GM12875 (cell line): Measurements from ENCODE around the gene RBM12.

ENCODE experiments used
- H3K4me3 ChIP-seq: one replicate; pipeline ENCODE4 v1.5.1; 2011; ENCODE audit warnings: low read depth, low read length, control low read depth
- TF ChIP-seq, protein P1 (sequence below): IDR thresholded peaks from 2 replicates; pipeline ENCODE4 v1.5.1; 2011; ENCODE audit warnings: low read depth, mild to moderate bottlenecking, control low read depth, inconsistent platforms, low read length, moderate library complexity, borderline replicate concordance; ENCODE audit not compliant: insufficient read depth

RBM12 gene

DNA sequence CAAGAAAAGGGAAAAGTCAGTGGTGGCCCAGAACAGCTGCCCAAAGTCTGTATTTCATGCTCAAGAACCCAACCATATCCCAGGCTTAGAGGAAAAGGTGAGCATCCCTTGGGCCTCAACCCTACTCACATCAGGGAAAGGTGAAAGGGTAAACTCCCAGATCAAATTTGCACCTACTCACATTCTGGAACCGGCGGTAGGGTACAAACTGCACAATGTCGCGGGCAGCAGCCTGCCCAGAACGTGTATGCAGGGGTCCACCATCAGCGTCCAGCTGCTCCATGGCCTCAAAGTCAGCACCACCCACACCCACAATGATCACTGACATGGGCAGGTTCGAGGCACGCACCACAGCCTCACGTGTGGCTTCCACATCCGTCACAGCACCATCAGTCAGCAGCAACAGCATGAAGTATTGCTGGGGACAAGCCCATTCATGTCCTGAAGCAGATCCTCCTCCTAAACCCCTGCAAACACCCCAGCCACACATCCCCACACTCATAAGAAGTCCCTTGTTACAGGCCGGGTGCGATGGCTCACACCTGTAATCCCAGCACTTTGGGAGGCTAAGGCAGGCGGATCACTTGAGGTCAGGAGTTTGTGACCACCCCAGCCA lies 38.2 kb downstream of the RBM12 start:
- TF ChIP-seq, protein P1, sequence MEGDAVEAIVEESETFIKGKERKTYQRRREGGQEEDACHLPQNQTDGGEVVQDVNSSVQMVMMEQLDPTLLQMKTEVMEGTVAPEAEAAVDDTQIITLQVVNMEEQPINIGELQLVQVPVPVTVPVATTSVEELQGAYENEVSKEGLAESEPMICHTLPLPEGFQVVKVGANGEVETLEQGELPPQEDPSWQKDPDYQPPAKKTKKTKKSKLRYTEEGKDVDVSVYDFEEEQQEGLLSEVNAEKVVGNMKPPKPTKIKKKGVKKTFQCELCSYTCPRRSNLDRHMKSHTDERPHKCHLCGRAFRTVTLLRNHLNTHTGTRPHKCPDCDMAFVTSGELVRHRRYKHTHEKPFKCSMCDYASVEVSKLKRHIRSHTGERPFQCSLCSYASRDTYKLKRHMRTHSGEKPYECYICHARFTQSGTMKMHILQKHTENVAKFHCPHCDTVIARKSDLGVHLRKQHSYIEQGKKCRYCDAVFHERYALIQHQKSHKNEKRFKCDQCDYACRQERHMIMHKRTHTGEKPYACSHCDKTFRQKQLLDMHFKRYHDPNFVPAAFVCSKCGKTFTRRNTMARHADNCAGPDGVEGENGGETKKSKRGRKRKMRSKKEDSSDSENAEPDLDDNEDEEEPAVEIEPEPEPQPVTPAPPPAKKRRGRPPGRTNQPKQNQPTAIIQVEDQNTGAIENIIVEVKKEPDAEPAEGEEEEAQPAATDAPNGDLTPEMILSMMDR: no peak

GRCh38 chr20:35625584-35626385 lies 38.9 kb downstream of the RBM12 start:
- TF ChIP-seq, protein P1: no peak
- no peak overlapping the region for H3K4me3 ChIP-seq

More for the DNA sequence above, 38.2 kb downstream of the RBM12 start:
- H3K4me3 ChIP-seq: no peak overlapping the region

GRCh38 chr20:35621560-35621946 lies 43.1 kb downstream of the RBM12 start:
- TF ChIP-seq, protein P1: no peak
- no peak overlapping the region for H3K4me3 ChIP-seq

GRCh38 chr20:35620818-35621559 lies 43.7 kb downstream of the RBM12 start:
- TF ChIP-seq, protein P1: no peak
- H3K4me3 ChIP-seq: no peak overlapping the region

DNA sequence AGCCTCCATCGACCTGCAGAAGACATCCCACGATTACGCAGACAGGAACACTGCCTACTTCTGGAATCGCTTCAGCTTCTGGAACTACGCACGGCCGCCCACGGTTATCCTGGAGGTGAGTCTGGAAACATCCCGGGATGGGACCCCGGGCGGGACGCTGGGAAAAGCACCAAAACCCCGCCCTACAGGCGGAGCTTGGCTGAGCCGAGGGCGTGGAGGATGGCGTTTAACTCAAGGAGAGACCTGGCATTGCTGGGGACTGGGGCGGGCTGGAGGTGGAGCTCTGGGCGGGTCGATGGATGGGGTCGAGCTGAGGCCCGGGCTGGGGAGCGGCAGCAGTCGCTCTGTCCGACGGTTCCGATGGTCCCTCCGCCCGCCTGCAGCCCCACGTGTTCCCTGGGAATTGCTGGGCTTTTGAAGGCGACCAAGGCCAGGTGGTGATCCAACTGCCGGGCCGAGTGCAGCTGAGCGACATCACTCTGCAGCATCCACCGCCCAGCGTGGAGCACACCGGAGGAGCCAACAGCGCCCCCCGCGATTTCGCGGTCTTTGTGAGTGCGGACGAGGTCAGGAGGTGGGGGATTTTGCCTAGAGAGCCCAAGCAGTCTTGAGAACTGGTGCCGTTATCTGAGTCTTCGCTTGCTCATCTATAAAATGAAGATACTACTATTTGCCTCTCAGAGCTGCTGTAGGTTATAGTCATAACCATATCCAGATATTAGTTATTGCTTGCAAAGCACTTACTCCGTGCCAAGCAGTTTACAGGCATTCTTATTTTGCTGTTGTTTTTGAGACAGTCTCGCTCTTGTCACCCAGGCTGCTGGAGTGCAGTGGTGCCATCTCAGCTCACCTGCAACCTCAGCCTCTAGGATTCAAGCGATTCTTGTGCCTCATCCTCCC lies 45.3 kb downstream of the RBM12 start:
- peak overlapping the region; percentile 58 for H3K4me3 ChIP-seq
- TF ChIP-seq, protein P1: peak; percentile 74

DNA sequence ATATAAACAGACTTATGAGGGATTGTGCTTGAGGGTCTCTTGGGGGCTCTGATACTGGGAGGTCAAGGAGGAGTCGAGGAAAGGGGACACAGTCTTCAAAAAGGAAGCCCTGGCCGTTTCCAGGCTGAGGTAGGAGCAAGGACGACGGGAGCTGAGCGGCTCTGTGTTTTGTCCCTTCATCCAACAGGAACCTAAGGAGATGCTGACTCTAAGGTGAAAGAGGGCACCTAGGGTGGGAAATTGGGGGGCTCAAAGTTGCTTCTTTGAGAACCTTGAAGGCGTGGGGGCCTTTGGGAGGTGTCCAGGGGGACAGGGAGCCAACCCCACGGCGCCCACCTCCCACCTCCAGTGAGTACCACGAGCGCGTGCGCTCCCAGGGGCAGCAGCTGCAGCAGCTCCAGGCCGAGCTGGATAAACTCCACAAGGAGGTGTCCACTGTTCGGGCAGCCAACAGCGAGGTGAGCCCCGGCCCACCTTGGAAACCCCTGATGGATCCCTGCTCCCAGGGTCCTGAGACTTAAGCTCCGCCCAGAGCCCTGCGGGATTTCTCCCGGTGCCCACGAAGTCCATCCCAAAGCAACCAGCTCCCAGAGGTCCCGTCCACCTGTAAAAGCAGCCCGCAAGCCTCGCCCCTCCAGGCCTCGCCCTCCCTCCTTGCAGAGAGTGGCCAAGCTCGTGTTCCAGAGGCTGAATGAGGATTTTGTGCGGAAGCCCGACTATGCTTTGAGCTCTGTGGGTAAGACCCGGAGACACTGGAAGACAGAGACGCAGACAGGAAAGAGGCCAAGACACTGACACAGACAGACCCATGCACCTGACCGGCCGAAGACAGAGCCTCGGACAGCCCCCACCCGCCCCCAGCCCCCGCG lies 46.2 kb downstream of the RBM12 start:
- TF ChIP-seq, protein P1: no peak
- H3K4me3 ChIP-seq: peak overlapping the region; percentile 58
